HG03039 (cell line): ENCODE data around the gene PINLYP.

Source experiments
- ATAC-seq: cut with Tn5 transposase; IDR thresholded peaks from one replicate; pipeline ENCODE4 v1.9.1; 2021; ENCODE audit warnings: mild to moderate bottlenecking, moderate library complexity; ENCODE audit not compliant: unreplicated experiment

The PINLYP gene

DNA sequence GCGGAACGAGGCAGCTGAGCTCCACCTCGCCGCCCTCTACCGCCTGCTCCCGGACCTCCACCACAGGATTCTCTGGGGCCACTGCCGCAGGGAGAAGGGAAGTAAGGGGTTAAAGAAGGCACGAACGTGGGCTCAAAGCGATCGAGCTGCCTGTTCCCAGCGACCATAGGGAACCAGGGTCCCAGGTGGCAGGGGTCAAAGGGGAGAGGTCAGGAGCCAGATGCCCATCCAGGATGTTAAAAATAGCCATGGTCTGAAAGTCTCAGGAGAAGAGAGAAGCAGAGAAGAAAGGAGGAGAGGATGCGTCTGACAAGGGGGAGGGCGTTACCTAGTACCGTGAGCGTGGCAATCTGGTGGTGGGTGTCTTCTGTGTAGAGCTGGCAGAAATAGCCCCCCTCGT, 51.2 kb downstream of the PINLYP start:
- ATAC-seq = no peak

DNA sequence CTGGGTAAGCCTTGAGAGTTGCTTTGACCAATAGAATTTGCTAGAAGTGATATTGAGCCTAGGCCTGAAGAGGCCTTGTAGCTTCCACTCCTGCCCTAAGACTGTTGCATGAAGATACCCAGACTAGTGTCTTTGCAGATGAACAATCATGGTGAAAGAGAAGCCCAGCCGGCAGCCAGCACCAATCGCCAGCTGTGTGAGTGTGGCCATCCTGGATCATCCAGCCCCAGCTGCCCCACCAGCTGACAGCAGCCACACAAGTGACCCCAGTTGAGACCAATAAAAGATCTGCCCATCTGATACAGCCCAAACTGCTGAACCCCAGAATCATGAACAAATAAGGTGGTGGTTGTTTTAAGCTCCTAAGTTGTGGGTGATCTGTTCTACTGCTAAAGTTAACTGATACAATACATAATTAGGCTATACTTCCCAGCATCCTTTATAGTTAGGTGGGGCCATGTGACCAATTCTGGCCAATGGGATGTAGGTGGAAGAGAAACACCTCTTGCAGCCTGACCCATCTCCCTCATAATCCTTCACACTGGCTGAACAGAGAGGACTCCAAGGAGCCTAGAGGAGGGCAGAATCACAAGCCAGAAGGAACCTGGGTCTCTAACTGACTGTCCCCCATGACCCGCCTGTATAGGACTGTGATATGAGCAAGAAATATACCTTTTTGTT, 53.2 kb downstream of the PINLYP start:
- no peak for ATAC-seq

DNA sequence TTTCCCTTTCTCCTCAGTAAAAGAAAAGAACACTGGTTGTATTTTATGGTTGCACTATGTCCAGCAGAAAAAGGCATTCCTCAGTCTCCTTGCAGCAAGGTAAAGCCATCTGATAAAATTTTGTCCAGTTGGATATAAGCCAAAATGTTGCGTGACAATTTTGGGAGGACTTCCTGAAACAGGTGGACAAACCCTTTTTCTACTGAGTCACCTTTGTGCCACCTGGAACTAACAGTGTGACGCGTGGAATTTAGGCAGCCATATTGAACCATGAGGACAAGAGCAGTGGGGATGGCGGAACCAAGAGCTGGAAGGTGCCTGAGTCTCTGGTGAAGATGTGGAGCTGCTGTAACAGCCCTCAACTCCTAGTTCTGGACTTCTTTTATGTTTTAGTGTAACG, 55.9 kb downstream of the PINLYP start:
- ATAC-seq = no peak
